ENCODE measurements around the gene ELN. TPM values are rescaled to one million over a fixed set of nuclear protein-coding genes. Genes with fewer than 3 reads are reported as not detected.

The ELN gene
- total RNA-seq, 1 experiment from 2014 or later: not detected

- peak; percentile 66 to 78 for DNase-seq (ENCODE audit: low read depth in 1 of 2, low spot score in 2 of 2)
- Histone ChIP-seq H3K36me3 (peaks cover 32% of the 10 kb centered on the region), H3K4me3 (peak within 1 kb of the TSS; percentile 50), H3K27me3 (replicated peaks) (no peaks in the 10 kb centered on the region), H3K4me1 (replicated peaks) (peaks cover 27% of the 10 kb centered on the region), H3K9me3 (replicated peaks) (no peaks in the 10 kb centered on the region), H3K27ac (peak within 1 kb of the TSS; percentile 68)
These were observed 55.3 kb downstream of the ELN start, which contains the start of gene LIMK1 for GRCh38 chr7:74083117-74083876. TSS of gene LIMK1 (plus strand) at chr7:74083804. CDS start at chr7:74083991, 187 bp downstream.

- Histone ChIP-seq H3K36me3 (peaks cover 37% of the 10 kb centered on the region), H3K27ac (peak overlapping the region; percentile 39), H3K4me1 (replicated peaks) (peaks cover 24% of the 10 kb centered on the region), H3K9me3 (replicated peaks) (no peaks in the 10 kb centered on the region), H3K27me3 (replicated peaks) (no peaks in the 10 kb centered on the region), H3K4me3 (peak overlapping the region; percentile 50)
- peak; percentile 59 to 73 for DNase-seq (ENCODE audit: low read depth in 1 of 2, low spot score in 2 of 2)
These were observed 56.2 kb downstream of the ELN start for GRCh38 chr7:74083928-74084721.

GRCh38 chr7:74084722-74085578 is 57.0 kb downstream of the ELN start:
- no peak for DNase-seq (ENCODE audit: low read depth in 1 of 2, low spot score in 2 of 2)
- Histone ChIP-seq H3K4me3 (peak overlapping the region; percentile 50), H3K36me3 (peaks cover 38% of the 10 kb centered on the region), H3K9me3 (replicated peaks) (no peaks in the 10 kb centered on the region), H3K27ac (no peak overlapping the region; the same call in 1 of the 2 replicates), H3K27me3 (replicated peaks) (no peaks in the 10 kb centered on the region), H3K4me1 (replicated peaks) (peaks cover 18% of the 10 kb centered on the region)

DNA sequence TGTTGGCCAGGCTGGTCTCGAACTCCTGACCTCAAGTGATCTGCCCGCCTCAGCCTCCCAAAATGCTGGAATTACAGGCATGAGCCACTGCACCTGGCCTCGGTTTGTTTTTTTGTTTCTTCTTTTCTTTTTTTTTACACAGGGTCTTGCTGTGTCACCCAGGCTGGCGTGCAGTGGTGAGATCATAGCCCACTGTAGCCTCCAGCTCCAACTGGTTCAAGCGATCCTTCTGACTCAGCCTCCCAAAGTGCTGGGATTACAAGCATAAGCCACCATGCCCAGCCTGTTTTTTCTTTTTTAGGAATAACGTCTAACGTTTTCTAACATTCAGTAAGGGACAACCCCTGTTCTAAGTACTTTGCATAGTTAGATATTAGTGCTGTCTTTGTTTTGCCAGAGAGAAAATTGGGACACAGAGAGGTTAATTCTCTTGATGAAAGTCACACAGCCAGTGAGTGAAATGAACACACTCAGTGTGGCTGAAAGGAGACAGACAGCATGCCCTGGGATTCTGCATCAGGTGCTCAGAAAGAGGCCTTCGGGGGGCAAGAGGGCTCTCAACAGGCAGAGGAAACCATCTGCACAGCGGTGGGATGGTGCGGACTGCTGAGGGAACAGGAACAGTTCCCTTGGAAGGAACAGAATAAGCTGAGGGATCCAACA is 59.9 kb downstream of the ELN start:
- H3K9me3 ChIP-seq (replicated peaks): no peaks in the 10 kb centered on the region
- H3K27me3 ChIP-seq (replicated peaks): no peaks in the 10 kb centered on the region
- DNase-seq (ENCODE audit: low read depth in 1 of 2, low spot score in 2 of 2): no peak
- no peak overlapping the region for H3K4me3 ChIP-seq
- peaks cover 26% of the 10 kb centered on the region for H3K4me1 ChIP-seq (replicated peaks)
- peaks cover 46% of the 10 kb centered on the region for H3K36me3 ChIP-seq
- H3K27ac ChIP-seq: no peak overlapping the region

- peak overlapping the region; percentile 84 for H3K27ac ChIP-seq
- H3K9me3 ChIP-seq (replicated peaks): peaks cover 11% of the 10 kb centered on the region
- H3K4me3 ChIP-seq: no peak overlapping the region
- H3K4me1 ChIP-seq (replicated peaks): peaks cover 40% of the 10 kb centered on the region
- no peaks in the 10 kb centered on the region for H3K27me3 ChIP-seq (replicated peaks)
- no peak for DNase-seq (ENCODE audit: low read depth in 1 of 2, low spot score in 2 of 2)
- H3K36me3 ChIP-seq: peaks cover 45% of the 10 kb centered on the region
These were observed 64.5 kb downstream of the ELN start for GRCh38 chr7:74092321-74092963.

GRCh38 chr7:74092964-74093471 is 65.0 kb downstream of the ELN start:
- Histone ChIP-seq H3K36me3 (peaks cover 43% of the 10 kb centered on the region), H3K27ac (peak overlapping the region; percentile 84), H3K4me1 (replicated peaks) (peaks cover 46% of the 10 kb centered on the region), H3K4me3 (no peak overlapping the region), H3K9me3 (replicated peaks) (peaks cover 16% of the 10 kb centered on the region), H3K27me3 (replicated peaks) (no peaks in the 10 kb centered on the region)
- no peak for DNase-seq (ENCODE audit: low read depth in 1 of 2, low spot score in 2 of 2)

DNA sequence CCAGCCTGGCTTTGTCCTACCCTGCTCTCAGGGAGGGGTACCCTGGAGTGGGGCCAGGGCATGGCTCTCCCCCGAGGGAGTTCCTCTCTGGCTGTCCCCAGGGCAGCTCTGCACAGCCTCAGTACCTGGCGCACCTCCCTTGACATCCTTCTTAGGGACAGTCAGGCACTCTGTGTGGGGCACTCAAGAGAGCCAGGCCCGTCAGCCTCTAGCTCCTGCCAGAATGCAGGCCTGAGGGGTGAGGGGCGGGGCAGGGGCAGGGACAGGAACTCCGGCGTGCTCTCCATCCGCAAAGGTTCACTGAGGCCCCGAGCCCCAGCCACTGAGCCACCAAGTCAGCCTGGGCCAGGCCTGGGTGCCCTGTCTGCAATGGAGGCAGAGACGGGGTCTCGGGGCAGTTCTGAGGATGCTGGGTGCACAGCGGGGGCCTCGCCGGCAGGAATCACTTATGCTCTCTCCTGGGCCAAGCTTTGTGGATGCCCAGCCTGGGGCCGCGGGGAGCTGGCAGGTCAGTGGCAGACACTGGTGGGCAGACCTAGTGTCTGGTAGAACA is 65.8 kb downstream of the ELN start:
- Histone ChIP-seq H3K4me1 (replicated peaks) (peaks cover 53% of the 10 kb centered on the region), H3K4me3 (peak overlapping the region; percentile 28), H3K27me3 (replicated peaks) (no peaks in the 10 kb centered on the region), H3K27ac (peak overlapping the region; percentile 84), H3K9me3 (replicated peaks) (peaks cover 16% of the 10 kb centered on the region), H3K36me3 (peaks cover 45% of the 10 kb centered on the region)
- peak; percentile 6 to 59 for DNase-seq (ENCODE audit: low read depth in 1 of 2, low spot score in 2 of 2)

DNA sequence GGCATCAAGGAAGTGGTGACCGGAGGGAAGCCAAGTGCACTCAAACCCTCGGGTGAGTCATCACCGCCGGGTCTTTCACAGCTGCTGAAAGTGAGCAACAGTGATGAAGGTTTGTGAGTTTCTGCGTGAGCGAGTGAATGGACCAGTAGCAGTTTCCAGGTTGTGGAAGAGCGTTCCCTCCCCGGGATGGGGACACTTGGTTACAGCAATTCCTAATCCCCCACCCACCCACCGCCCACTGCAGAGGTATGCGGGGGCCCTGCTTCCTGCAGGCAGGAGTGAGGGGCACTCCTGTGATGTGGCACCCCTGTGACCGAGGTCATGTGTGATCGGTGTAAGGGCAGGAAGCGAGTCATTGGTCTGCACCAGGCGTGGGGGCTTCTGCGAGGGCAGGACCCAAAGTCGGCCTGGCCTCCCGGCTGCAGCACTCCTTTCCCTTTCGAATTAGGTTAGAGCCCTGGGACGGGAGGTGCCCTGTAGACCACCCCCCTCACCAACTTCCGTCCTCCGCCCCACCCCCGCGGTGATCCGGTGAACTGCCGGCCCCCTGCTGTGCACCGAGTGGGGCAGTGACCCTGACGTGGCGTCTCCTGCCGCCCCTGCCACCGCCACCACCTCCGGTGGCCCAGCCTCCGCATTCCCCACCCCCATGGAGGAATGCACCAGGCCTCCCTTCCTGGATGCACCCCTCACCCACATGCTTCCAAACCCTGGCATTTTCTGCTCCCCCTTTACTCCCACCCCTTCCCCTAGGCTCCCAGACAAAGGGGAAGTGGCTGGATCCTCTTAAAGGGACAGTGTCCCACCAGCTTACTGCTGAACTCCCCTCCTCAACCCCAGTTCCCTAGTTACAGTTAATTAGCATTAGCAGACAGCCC is 66.5 kb downstream of the ELN start:
- H3K27me3 ChIP-seq (replicated peaks): no peaks in the 10 kb centered on the region
- peaks cover 16% of the 10 kb centered on the region for H3K9me3 ChIP-seq (replicated peaks)
- DNase-seq (ENCODE audit: low read depth in 1 of 2, low spot score in 2 of 2): peak; percentile 86 to 96
- peaks cover 56% of the 10 kb centered on the region for H3K4me1 ChIP-seq (replicated peaks)
- peaks cover 49% of the 10 kb centered on the region for H3K36me3 ChIP-seq
- H3K4me3 ChIP-seq: peak overlapping the region; percentile 28
- H3K27ac ChIP-seq: peak overlapping the region; percentile 84

DNA sequence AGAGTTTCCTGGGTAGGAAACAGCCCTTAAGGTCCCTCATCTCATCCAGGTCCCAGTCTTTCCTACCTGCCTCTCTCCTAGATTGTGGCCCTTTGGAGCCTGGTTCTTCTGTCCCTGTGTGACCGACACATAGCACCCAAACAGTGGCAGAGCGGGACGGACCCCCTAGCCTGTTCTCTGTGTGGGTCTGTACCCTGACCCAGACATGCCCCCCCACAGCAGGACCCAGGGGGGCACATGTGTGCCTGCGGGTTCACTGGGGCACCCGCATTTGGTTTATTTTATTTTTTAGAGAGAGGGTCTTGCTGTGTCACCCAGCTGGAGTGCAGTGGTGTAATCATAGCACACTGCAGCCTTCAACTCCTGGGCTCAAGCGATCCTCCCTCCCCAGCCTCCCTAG is 67.2 kb downstream of the ELN start:
- Histone ChIP-seq H3K27me3 (replicated peaks) (no peaks in the 10 kb centered on the region), H3K27ac (peak overlapping the region; percentile 84), H3K36me3 (peaks cover 53% of the 10 kb centered on the region), H3K4me3 (peak overlapping the region; percentile 28), H3K9me3 (replicated peaks) (peaks cover 16% of the 10 kb centered on the region), H3K4me1 (replicated peaks) (peaks cover 56% of the 10 kb centered on the region)
- DNase-seq (ENCODE audit: low read depth in 1 of 2, low spot score in 2 of 2): no peak

GRCh38 chr7:74097937-74098614 is 70.1 kb downstream of the ELN start:
- Histone ChIP-seq H3K4me3 (no peak overlapping the region), H3K27me3 (replicated peaks) (no peaks in the 10 kb centered on the region), H3K36me3 (peaks cover 51% of the 10 kb centered on the region), H3K9me3 (replicated peaks) (peaks cover 16% of the 10 kb centered on the region), H3K27ac (peak overlapping the region; percentile 87), H3K4me1 (replicated peaks) (peaks cover 45% of the 10 kb centered on the region)
- peak; percentile 85 to 87 for DNase-seq (ENCODE audit: low read depth in 1 of 2, low spot score in 2 of 2)

DNA sequence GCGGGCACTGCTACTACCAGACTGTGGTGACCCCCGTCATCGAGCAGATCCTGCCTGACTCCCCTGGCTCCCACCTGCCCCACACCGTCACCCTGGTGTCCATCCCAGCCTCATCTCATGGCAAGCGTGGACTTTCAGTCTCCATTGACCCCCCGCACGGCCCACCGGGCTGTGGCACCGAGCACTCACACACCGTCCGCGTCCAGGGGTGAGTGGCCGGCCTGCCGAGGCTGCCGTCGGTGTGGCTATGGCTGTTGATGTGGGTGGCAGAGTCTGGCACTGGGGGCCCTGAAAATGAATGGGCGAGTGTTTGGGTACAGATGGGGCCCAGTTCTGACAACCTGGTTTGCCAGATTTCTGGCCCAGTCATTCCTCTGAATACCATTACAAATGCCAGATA is 71.1 kb downstream of the ELN start:
- no peaks in the 10 kb centered on the region for H3K27me3 ChIP-seq (replicated peaks)
- H3K36me3 ChIP-seq: peaks cover 54% of the 10 kb centered on the region
- H3K4me3 ChIP-seq: no peak overlapping the region
- peaks cover 16% of the 10 kb centered on the region for H3K9me3 ChIP-seq (replicated peaks)
- peaks cover 36% of the 10 kb centered on the region for H3K4me1 ChIP-seq (replicated peaks)
- no peak overlapping the region for H3K27ac ChIP-seq
- no peak for DNase-seq (ENCODE audit: low read depth in 1 of 2, low spot score in 2 of 2)
